Measurements from ENCODE around the gene FAM204A. TPM values are rescaled to one million over a fixed set of nuclear protein-coding genes. Genes with fewer than 3 reads are reported as not detected.

FAM204A gene
- total and polyA plus RNA-seq, 2 of the 13 experiments (the other 11 are each of a cell fraction or from before 2014, with no cell fraction given): 9.2 to 61.0 TPM

DNA sequence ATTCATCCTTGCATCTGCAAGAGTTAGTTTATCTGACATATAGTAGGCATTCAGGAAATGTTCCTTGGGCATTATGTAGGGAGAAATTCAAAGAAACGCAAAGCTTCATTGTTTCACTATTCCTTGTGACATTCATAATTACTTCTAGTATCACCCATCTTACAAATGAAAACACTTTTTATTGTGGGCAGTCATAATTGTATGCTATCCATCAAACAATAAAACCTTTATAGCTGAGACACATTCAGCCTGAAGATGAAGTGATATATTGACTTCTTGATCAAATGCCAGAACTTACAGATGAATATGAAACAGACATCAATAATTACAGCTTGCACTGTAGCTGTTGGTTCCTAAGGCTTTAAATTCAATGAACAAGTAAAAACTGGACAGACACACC is 36.4 kb downstream of the FAM204A start:
- H2AFZ ChIP-seq (ENCODE audit: low read length): no peak overlapping the region
- CTCF ChIA-PET (ENCODE audit: low intra/inter-chr PET ratio, low total read pairs): no interaction called here
- WGBS (ENCODE audit: low lambda C conversion rate): 97% methylated on average over 1 of the region's 1 CpG
- no peaks in the 10 kb centered on the region for H4K20me1 ChIP-seq (ENCODE audit: insufficient read depth, low read length)
- H3K4me1 ChIP-seq (ENCODE audit: insufficient read depth, low read length): no peaks in the 10 kb centered on the region
- no peaks in the 10 kb centered on the region for H3K27me3 ChIP-seq (ENCODE audit: control insufficient read depth in 1 of 2, insufficient read depth in 2 of 2, low read length in 2 of 2)
- no peak overlapping the region for H3K9ac ChIP-seq (ENCODE audit: insufficient read depth, low read depth, low read length)
- H3K4me2 ChIP-seq (ENCODE audit: low read depth, low read length): no peak overlapping the region
- H3K9me3 ChIP-seq (ENCODE audit: low read length): no peaks in the 10 kb centered on the region
- no peak overlapping the region for H3K27ac ChIP-seq (ENCODE audit: extremely low read length, insufficient read depth, low read length)
- peaks cover 5 to 23% of the 10 kb centered on the region in 2 experiments; a peak in 4 of 5 replicates for H3K36me3 ChIP-seq (replicated peaks in 1 of 2; ENCODE audit: control insufficient read depth in 1 of 2, insufficient read depth in 2 of 2, low read length in 2 of 2)
- H3K79me2 ChIP-seq (ENCODE audit: insufficient read depth, low read length): no peaks in the 10 kb centered on the region
- ATAC-seq: no peak
- POLR2A ChIA-PET: no interaction called here
- FAIRE-seq: no peak
- intact Hi-C loops (cut with micrococcal nuclease; ENCODE audit: unreplicated experiment) (no loop called here), in situ Hi-C loops (cut with HindIII; ENCODE audit: extremely low pct_ligation_motif_present, low pct_unique_long_range_greater_than_20kb) (no loop called here)
- no TSS peak for BruUV-seq (replicated peaks)
- no peak for DNase-seq (ENCODE audit: low spot score)
- no peak overlapping the region for H3K4me3 ChIP-seq (replicated peaks in 1 of 3; ENCODE audit: insufficient read depth in 1 of 3, low read depth in 2 of 3, low read length in 3 of 3)
- TF ChIP-seq FOXA1 (IDR thresholded peaks at IDR 0.05) (no peak), FOXA1 (CRISPR knock-in tag; IDR thresholded peaks at IDR 0.05) (no peak), HNF4G (IDR thresholded peaks at IDR 0.05; ENCODE audit: borderline replicate concordance, low read depth, low read length) (no peak), HNF4G (CRISPR knock-in tag; IDR thresholded peaks at IDR 0.05; ENCODE audit: borderline replicate concordance, low read depth) (no peak), HNRNPLL (IDR thresholded peaks at IDR 0.05; ENCODE audit: low read depth, low read length, poor library complexity, severe bottlenecking) (no peak), ZNF317 (CRISPR knock-in tag; IDR thresholded peaks at IDR 0.05) (no peak), ZNF644 (CRISPR knock-in tag; IDR thresholded peaks at IDR 0.05; ENCODE audit: low read depth) (no peak), ZNF563 (CRISPR knock-in tag; IDR thresholded peaks at IDR 0.05) (no peak), KDM2A (CRISPR knock-in tag; IDR thresholded peaks at IDR 0.05; ENCODE audit: borderline replicate concordance, low read depth) (no peak), ZC3H4 (CRISPR knock-in tag; IDR thresholded peaks at IDR 0.05; ENCODE audit: borderline replicate concordance) (no peak), TAF15 (IDR thresholded peaks at IDR 0.05; ENCODE audit: low read depth, low read length, poor library complexity, severe bottlenecking) (no peak), HOXA5 (CRISPR knock-in tag; IDR thresholded peaks at IDR 0.05) (no peak)
- TF ChIP-seq, protein P1, sequence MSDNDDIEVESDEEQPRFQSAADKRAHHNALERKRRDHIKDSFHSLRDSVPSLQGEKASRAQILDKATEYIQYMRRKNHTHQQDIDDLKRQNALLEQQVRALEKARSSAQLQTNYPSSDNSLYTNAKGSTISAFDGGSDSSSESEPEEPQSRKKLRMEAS (IDR thresholded peaks at IDR 0.05): no peak
- TF ChIP-seq, protein P2, sequence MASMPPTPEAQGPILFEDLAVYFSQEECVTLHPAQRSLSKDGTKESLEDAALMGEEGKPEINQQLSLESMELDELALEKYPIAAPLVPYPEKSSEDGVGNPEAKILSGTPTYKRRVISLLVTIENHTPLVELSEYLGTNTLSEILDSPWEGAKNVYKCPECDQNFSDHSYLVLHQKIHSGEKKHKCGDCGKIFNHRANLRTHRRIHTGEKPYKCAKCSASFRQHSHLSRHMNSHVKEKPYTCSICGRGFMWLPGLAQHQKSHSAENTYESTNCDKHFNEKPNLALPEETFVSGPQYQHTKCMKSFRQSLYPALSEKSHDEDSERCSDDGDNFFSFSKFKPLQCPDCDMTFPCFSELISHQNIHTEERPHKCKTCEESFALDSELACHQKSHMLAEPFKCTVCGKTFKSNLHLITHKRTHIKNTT (CRISPR knock-in tag; IDR thresholded peaks at IDR 0.05): no peak
- TF ChIP-seq, protein P3, sequence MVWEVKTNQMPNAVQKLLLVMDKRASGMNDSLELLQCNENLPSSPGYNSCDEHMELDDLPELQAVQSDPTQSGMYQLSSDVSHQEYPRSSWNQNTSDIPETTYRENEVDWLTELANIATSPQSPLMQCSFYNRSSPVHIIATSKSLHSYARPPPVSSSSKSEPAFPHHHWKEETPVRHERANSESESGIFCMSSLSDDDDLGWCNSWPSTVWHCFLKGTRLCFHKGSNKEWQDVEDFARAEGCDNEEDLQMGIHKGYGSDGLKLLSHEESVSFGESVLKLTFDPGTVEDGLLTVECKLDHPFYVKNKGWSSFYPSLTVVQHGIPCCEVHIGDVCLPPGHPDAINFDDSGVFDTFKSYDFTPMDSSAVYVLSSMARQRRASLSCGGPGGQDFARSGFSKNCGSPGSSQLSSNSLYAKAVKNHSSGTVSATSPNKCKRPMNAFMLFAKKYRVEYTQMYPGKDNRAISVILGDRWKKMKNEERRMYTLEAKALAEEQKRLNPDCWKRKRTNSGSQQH (CRISPR knock-in tag; IDR thresholded peaks at IDR 0.05; ENCODE audit: low read depth): no peak
- TF ChIP-seq, protein P4, sequence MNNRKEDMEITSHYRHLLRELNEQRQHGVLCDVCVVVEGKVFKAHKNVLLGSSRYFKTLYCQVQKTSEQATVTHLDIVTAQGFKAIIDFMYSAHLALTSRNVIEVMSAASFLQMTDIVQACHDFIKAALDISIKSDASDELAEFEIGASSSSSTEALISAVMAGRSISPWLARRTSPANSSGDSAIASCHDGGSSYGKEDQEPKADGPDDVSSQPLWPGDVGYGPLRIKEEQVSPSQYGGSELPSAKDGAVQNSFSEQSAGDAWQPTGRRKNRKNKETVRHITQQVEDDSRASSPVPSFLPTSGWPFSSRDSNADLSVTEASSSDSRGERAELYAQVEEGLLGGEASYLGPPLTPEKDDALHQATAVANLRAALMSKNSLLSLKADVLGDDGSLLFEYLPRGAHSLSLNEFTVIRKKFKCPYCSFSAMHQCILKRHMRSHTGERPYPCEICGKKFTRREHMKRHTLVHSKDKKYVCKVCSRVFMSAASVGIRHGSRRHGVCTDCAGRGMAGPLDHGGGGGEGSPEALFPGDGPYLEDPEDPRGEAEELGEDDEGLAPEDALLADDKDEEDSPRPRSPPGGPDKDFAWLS (CRISPR knock-in tag; IDR thresholded peaks at IDR 0.05; ENCODE audit: borderline replicate concordance): no peak
- TF ChIP-seq, protein P5, sequence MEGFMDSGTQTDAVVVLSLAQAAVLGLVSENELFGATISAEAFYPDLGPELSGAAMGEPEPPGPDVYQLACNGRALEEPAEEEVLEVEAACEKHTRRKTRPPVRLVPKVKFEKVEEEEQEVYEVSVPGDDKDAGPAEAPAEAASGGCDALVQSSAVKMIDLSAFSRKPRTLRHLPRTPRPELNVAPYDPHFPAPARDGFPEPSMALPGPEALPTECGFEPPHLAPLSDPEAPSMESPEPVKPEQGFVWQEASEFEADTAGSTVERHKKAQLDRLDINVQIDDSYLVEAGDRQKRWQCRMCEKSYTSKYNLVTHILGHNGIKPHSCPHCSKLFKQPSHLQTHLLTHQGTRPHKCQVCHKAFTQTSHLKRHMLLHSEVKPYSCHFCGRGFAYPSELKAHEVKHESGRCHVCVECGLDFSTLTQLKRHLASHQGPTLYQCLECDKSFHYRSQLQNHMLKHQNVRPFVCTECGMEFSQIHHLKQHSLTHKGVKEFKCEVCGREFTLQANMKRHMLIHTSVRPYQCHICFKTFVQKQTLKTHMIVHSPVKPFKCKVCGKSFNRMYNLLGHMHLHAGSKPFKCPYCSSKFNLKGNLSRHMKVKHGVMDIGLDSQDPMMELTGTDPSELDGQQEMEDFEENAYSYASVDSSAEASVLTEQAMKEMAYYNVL (CRISPR knock-in tag; IDR thresholded peaks at IDR 0.05; ENCODE audit: borderline replicate concordance): no peak
- TF ChIP-seq, protein P6, sequence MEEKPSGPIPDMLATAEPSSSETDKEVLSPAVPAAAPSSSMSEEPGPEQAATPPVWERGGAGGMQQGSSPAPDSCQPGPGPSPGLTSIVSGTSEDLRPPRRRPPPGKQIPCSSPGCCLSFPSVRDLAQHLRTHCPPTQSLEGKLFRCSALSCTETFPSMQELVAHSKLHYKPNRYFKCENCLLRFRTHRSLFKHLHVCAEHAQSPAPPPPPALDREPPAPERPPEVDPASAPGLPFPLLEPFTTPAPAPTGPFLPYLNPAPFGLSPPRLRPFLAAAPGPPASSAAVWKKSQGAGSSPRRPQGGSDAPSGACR (CRISPR knock-in tag; IDR thresholded peaks at IDR 0.05): no peak
